Peyer's patch (tissue), 4 donors: ENCODE data around the gene UNC93B1.
"Not testable (repeated sequence)": the region's sequence is repeated elsewhere in the genome, so short reads cannot be mapped to it uniquely, and the experiment has no call there.

Experiments used
- CTCF ChIP-seq, 6 experiments: fragments of 450-650 bp in 4 of 6; fragments of 200-600 bp in 2 of 6; sonication (generic) in 1 of 6; IDR thresholded peaks; one replicate each; pipeline ENCODE4 v1.5.1; 2017 to 2019; ENCODE audit warnings: antibody characterized with exemption in 6 of 6, mild to moderate bottlenecking in 3 of 6, moderate library complexity in 1 of 6
- POLR2A ChIP-seq, 2 donors: fragments of 450-650 bp; IDR thresholded peaks; one replicate each; pipeline ENCODE4 v1.5.1; 2017; ENCODE audit warnings: antibody characterized with exemption in 2 of 2, mild to moderate bottlenecking in 2 of 2, moderate library complexity in 2 of 2

- not testable (repeated sequence) for TF ChIP-seq POLR2A, CTCF (IDR thresholded peaks at IDR 0.05)
These were observed 8.3 kb downstream of the UNC93B1 start for GRCh38 chr11:67995579-67995978.
